ACHN (cell line): ENCODE data around the gene ARMC6.
"Not testable (repeated sequence)": the region's sequence is repeated elsewhere in the genome, so short reads cannot be mapped to it uniquely, and the experiment has no call there.

Experiments used
- DNase-seq: peaks from one replicate; pipeline ENCODE4 v3.0.0-alpha.2; 2015
- in situ Hi-C: cut with HindIII; loops from 2 replicates; pipeline ENCODE4 v1.10.0; 2017; ENCODE audit warnings: low sequenced_read_pairs, low pct_ligation_motif_present, low pct_unique_long_range_greater_than_20kb

Gene ARMC6

GRCh38 chr19:19096641-19097627 is 63.5 kb downstream of the ARMC6 start:
- DNase-seq, result no peak
- in situ Hi-C loops, result no loop called here

GRCh38 chr19:19098084-19098702 is 64.8 kb downstream of the ARMC6 start:
- DNase-seq, result no peak
- in situ Hi-C loops, result no loop called here

GRCh38 chr19:19098703-19099632 is 65.6 kb downstream of the ARMC6 start:
- in situ Hi-C loops, result no loop called here

GRCh38 chr19:19101540-19101939 is 68.1 kb downstream of the ARMC6 start:
- in situ Hi-C loops, result no loop called here
- no peak for DNase-seq

More at GRCh38 chr19:19098703-19099632, 65.6 kb downstream of the ARMC6 start:
- DNase-seq, result no peak

GRCh38 chr19:19102566-19102965 is 69.2 kb downstream of the ARMC6 start:
- in situ Hi-C loops, result not testable (repeated sequence)

GRCh38 chr19:19103167-19103566 is 69.8 kb downstream of the ARMC6 start:
- no peak for DNase-seq
- in situ Hi-C loops, result no loop called here

More at GRCh38 chr19:19102566-19102965, 69.2 kb downstream of the ARMC6 start:
- not testable (repeated sequence) for DNase-seq

- in situ Hi-C loops, result no loop called here
- no peak for DNase-seq
Measured at GRCh38 chr19:19105365-19106055, 72.1 kb downstream of the ARMC6 start.

GRCh38 chr19:19106056-19106551 is 72.7 kb downstream of the ARMC6 start:
- in situ Hi-C loops, result no loop called here
- no peak for DNase-seq

- in situ Hi-C loops, DNase-seq: not testable (repeated sequence)
Measured at GRCh38 chr19:19106938-19107337, 73.5 kb downstream of the ARMC6 start.

- in situ Hi-C loops, result no loop called here
- DNase-seq, result no peak
Measured at GRCh38 chr19:19107654-19108053, 74.3 kb downstream of the ARMC6 start.
